Placental epithelial cell (primary cell): ENCODE measurements around the gene CTNND1. TPM values are rescaled to one million over a fixed set of nuclear protein-coding genes. Genes with fewer than 3 reads are reported as not detected.

Experiments used
- small RNA-seq: library from RNA; depleted of rRNA; stranded (forward); fragments of <200 nt; gene quantifications from one replicate; pipeline ENCODE3, GENCODE V24; 2012
- total RNA-seq: library from RNA; depleted of rRNA; stranded (reverse); fragments of >200 nt; gene quantifications from 2 replicates; pipeline ENCODE4 v1.2.3, GENCODE V29; 2012

Gene CTNND1
- 200 and 219 TPM in 2 replicates for total RNA-seq

DNA sequence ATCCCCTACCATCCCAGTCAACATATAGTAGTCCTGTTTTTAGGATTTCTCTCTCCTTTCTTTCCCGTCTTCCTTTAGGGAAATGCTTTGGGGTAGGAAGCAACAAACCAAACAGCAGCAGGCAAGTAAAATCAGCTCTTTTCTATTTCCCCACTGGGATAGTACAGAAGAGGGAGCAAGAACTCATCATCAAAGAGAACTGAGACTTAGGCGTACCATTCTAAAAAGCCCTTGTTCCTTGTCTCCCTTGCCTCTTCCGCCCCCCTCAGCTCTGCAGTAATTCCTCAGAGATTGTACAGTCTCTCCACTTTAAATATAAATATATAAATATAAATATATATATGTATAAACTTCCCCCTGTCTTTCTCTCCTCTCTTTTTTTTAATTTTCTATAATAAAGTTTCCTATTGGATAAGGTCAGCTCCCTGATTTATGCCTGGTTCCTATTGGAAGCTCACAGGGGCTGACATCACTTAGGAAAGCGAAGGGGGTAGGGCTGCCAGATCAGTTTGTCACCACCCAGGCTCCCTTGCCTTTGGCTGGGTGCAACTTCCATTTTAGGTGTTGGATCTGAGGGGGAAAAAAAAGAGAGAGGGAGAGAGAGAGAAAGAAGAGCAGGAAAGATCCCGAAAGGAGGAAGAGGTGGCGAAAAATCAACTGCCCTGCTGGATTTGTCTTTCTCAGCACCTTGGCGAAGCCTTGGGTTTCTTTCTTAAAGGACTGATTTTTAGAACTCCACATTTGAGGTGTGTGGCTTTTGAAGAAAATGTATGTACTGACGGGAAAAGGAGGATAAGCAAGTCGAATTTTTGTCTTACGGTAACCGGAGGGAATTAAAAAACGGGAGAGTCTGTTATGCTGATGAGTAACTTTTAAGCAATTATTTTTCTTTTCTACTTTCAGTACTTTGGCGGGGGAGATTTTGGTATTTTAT is at the start of gene CTNND1:
Gene CTNND1 (plus strand): TSS at position 502 of the 934 bp plus-strand sequence. CDS start 29,677 bp downstream, outside the sequence.

GRCh38 chr11:57712256-57713150 is 49.1 kb upstream of the CTNND1 start, which contains the start of gene TMX2:
TMX2 (plus strand) TSS chr11:57712593; CDS start chr11:57712619, 26 bp downstream.

GRCh38 chr11:57741132-57742086 is 20.2 kb upstream of the CTNND1 start, which contains the start of gene SELENOH:
SELENOH (plus strand) TSS chr11:57741491; CDS start chr11:57741596, 105 bp downstream.

GRCh38 chr11:57751676-57752253 is 9.8 kb upstream of the CTNND1 start, which contains the start of gene BTBD18:
BTBD18 (minus strand) TSS chr11:57751819; CDS start chr11:57751188, 631 bp downstream.

Small RNAs within 50 kb of the gene (small RNA-seq; reads per million reads assigned to genes)
- gene AP001931.1 (0.12 reads per million), gene TMX2-CTNND1 (not detected)

Other genes with a start within 250 kb of the CTNND1 start
- gene SLC43A1, start 246.1 kb upstream of the CTNND1 start, total RNA-seq: 1.2 and 1.6 TPM in 2 replicates
- 16.8 and 19.6 TPM in 2 replicates for gene TIMM10, start 231.0 kb upstream of the CTNND1 start, total RNA-seq
- not detected in 2 replicates for gene SMTNL1, start 224.2 kb upstream of the CTNND1 start, total RNA-seq
- gene UBE2L6, start 194.1 kb upstream of the CTNND1 start, total RNA-seq: 0.33 and 3.1 TPM in 2 replicates
- gene SERPING1, start 164.1 kb upstream of the CTNND1 start, total RNA-seq: 0.65 and 13.7 TPM in 2 replicates
- 0.33 and 0.39 TPM in 2 replicates for gene YPEL4, start 111.9 kb upstream of the CTNND1 start, total RNA-seq
- 16.9 and 17.5 TPM in 2 replicates for gene CLP1, start 104.0 kb upstream of the CTNND1 start, total RNA-seq
- gene ZDHHC5, start 93.7 kb upstream of the CTNND1 start, total RNA-seq: 38.1 and 62.9 TPM in 2 replicates
- gene MED19, start 49.6 kb upstream of the CTNND1 start, total RNA-seq: 14.9 and 16.2 TPM in 2 replicates
- gene TMX2, start 49.2 kb upstream of the CTNND1 start, total RNA-seq: 49.9 and 57.9 TPM in 2 replicates
- gene SELENOH, start 20.3 kb upstream of the CTNND1 start, total RNA-seq: 82.8 and 83.7 TPM in 2 replicates
- gene BTBD18, start 10.0 kb upstream of the CTNND1 start, total RNA-seq: not detected in 2 replicates